ENCODE results near the gene TMEM238.

- TF ChIP-seq, protein P1, sequence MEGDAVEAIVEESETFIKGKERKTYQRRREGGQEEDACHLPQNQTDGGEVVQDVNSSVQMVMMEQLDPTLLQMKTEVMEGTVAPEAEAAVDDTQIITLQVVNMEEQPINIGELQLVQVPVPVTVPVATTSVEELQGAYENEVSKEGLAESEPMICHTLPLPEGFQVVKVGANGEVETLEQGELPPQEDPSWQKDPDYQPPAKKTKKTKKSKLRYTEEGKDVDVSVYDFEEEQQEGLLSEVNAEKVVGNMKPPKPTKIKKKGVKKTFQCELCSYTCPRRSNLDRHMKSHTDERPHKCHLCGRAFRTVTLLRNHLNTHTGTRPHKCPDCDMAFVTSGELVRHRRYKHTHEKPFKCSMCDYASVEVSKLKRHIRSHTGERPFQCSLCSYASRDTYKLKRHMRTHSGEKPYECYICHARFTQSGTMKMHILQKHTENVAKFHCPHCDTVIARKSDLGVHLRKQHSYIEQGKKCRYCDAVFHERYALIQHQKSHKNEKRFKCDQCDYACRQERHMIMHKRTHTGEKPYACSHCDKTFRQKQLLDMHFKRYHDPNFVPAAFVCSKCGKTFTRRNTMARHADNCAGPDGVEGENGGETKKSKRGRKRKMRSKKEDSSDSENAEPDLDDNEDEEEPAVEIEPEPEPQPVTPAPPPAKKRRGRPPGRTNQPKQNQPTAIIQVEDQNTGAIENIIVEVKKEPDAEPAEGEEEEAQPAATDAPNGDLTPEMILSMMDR (IDR thresholded peaks at IDR 0.05) = no peak
- no peak for TF ChIP-seq ZFX (IDR thresholded peaks at IDR 0.05; ENCODE audit: borderline replicate concordance)
These were observed 50.2 kb downstream of the TMEM238 start for GRCh38 chr19:55333870-55334269.
